Stimulated activated CD8-positive, alpha-beta memory T cell treated with anti-CD3 and anti-CD28 coated beads, Interleukin-15, amount 100 ng/mL, for 4 hours (primary cell): ENCODE measurements around the gene IL23R.
"Not testable (repeated sequence)": the region's sequence is repeated elsewhere in the genome, so short reads cannot be mapped to it uniquely, and the experiment has no call there.

Source experiments
- DNase-seq, 2 donors: peaks; one replicate each; pipeline ENCODE4 v3.0.0-alpha.2; 2020; ENCODE audit warnings: low read depth in 2 of 2

IL23R gene, protein sequence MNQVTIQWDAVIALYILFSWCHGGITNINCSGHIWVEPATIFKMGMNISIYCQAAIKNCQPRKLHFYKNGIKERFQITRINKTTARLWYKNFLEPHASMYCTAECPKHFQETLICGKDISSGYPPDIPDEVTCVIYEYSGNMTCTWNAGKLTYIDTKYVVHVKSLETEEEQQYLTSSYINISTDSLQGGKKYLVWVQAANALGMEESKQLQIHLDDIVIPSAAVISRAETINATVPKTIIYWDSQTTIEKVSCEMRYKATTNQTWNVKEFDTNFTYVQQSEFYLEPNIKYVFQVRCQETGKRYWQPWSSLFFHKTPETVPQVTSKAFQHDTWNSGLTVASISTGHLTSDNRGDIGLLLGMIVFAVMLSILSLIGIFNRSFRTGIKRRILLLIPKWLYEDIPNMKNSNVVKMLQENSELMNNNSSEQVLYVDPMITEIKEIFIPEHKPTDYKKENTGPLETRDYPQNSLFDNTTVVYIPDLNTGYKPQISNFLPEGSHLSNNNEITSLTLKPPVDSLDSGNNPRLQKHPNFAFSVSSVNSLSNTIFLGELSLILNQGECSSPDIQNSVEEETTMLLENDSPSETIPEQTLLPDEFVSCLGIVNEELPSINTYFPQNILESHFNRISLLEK

DNA sequence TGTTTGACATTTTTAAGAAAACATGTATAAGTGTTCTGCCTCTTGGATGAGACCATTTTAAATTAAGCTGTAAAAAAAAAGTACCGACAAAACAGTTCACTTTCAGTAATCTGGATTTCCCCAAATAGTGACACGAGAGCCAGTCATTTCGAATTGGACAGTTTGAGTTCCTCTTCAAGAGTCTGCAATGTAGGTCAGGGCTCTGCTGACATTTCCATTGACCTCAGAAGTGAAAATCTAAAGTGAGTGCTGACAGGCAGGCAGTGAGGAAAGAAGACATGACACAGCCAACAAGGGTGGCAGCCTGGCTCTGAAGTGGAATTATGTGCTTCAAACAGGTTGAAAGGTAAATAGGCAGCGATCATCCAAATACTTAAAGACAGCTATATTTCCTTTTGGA is at the start of gene IL23R:
TSS of gene IL23R (plus strand) at position 259 of the 400 bp plus-strand sequence. CDS start 1,667 bp downstream, outside the sequence.
- no peak for DNase-seq

- no peak for DNase-seq
Measured at GRCh38 chr1:67118191-67118590, 48.1 kb upstream of the IL23R start.

DNA sequence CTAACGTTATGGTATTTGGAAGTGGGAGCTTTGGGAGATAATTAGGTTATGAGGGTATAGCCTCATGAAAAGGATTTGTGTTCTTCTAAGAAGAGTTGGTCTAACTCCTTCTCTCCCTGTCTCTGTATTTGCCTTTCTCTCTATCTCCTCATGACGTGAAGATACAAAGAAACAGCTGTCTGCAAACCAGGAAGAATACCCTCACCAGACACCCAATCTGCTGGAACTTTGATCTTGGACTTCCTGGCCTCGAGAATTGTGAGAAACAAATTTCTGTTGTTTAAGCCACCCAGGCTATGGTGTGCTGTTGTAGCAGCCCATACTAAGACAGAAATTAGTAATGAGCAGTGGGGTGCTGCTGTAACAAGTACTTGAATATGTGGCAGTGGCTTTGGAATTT is 47.6 kb upstream of the IL23R start:
- no peak for DNase-seq

DNA sequence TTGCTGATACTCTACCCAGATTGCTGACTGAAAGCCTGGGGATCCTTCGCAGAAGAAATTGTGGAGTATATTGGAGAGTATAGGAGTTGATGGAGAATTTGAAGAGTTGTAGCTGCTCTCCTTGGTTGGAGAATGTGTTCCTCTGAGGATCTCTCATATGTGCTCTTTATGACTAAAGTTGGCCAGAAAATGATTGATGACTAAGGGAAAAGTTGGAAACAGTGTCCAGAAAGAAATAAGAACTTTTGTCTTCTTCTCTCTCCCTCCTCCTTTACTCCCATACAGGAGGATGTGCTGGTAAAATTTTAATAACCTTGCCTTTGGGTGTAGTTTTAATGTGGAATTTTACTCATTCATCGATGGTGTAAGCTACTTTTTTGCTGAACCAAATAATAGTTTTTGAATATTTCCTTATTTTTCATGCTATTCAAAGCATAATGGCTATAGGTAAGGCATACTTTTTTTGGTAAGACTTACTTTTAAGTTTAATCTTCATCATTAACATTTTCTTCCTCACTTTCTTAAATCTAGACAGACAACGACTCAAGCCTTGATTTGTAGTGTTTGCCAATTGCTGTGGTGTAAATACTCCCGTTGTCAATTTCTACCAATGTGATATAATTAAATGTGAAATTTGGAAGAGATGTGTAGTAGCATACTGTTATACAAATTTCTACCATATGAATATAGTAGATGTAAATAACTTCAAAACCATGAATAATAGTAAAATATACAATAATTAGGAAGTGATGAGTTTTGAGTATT is 45.2 kb upstream of the IL23R start:
- DNase-seq: no peak

DNA sequence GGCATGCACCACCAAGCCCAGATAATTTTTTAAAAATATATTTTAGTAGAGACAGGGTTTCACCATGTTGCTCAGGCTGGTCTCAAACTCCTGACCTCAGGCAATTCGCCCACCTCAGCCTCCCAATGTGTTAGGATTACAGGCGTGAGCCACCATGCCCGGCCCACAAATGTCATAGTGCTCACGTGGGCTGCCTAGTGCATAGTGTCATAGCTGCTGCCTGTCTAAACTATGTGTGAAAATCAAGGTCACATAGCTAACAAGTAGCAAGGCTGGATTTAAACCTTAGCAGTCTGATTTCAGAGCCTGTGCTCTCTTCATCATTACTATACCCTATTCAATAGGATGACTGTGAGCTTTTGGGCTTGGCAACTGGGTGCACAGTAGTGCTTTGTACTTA is 41.8 kb upstream of the IL23R start:
- DNase-seq: no peak

- DNase-seq: no peak
Measured at GRCh38 chr1:67126111-67126746, 40.0 kb upstream of the IL23R start.

- no peak for DNase-seq
Measured at GRCh38 chr1:67126974-67127373, 39.3 kb upstream of the IL23R start.

GRCh38 chr1:67130673-67131072 is 35.6 kb upstream of the IL23R start:
- no peak for DNase-seq

GRCh38 chr1:67133177-67133576 is 33.1 kb upstream of the IL23R start:
- no peak for DNase-seq

DNA sequence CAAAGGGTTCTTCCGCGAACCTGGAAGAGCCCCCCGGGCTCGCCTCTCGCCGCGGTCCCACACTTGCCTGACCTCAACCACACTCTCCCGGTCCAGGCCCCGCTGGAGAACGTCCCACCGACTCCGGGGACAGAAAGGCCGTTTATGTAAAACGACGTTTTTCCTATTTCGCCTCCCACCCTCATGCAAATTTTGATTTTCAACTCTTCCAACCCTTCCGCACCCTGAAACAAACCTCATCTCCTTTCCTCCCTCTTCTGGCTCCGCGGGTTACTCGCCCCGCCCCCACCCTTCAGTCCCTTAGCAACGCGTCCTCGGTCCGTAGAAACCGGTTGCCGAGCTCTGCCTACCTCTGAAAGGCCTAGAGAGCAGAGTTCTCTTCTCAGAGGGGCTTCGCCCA is 31.6 kb upstream of the IL23R start, which contains the start of gene C1orf141:
TSS of gene C1orf141 (minus strand) at position 276 of the 400 bp plus-strand sequence. CDS start 7,730 bp downstream, outside the sequence.
- DNase-seq: no peak

GRCh38 chr1:67135354-67135753 is 30.9 kb upstream of the IL23R start:
- DNase-seq: no peak

- no peak for DNase-seq
Measured at GRCh38 chr1:67137307-67137753, 28.9 kb upstream of the IL23R start.

GRCh38 chr1:67138813-67139499 is 27.3 kb upstream of the IL23R start:
- no peak for DNase-seq

GRCh38 chr1:67140460-67140859 is 25.8 kb upstream of the IL23R start:
- no peak for DNase-seq

GRCh38 chr1:67141832-67142231 is 24.4 kb upstream of the IL23R start:
- DNase-seq: not testable (repeated sequence)

- no peak for DNase-seq
Measured at GRCh38 chr1:67142931-67143330, 23.3 kb upstream of the IL23R start.

DNA sequence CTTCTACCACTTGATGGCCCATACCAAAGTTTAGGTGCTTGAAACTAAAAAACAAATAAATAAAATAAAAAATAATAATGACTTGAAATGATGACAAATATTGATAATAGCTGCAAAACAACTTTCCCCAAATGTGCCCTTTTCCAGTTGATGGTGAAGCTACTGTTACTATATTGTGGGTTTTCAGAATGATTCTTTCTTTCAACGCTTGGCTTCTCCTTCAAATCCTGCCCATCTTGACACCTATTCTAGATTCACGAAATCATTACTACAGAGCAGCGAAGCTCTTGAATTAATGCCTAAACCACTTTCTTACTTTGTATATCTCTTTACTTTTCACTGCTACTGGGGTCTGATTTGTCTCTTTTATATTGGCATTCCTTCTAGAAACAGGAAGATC is 22.3 kb upstream of the IL23R start:
- DNase-seq: no peak

DNA sequence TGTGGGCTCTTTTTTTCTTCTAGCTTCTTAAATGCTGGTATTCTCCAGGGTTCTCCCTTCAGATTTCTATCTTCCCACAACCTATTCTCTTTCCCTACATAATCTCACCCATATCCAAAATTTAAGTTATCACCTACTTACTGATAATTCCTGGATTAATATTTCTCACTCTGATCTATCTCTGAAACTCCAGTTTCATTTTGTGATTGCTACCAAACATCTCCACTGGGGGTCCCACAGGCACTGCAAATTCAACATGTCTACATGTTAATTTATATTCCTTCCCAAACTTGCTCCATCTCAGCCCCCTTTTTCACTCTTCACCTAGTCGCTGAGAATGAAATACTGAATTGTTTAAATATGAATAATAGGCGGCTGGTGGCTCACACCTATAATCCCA is 21.6 kb upstream of the IL23R start:
- DNase-seq: no peak

- no peak for DNase-seq
Measured at GRCh38 chr1:67146101-67146500, 20.2 kb upstream of the IL23R start.

DNA sequence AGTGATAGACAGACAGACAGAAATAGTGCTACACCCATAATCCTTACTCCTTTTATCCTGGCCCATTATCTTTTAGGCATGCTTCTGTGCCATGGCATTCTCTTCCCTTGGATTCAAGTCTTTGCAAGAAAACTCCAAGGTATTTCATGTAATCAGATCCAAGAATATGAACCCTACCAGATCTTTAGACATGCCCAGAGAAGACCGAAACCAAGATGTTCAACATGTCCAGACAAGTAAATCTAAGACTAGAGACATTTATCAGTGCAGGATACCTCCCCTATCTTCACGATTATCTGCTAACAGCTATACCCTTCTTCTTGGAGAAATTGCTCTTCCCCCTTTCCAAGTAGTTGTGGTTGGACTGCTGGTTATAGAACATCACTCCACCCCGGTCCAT is 19.7 kb upstream of the IL23R start:
- DNase-seq: no peak

DNA sequence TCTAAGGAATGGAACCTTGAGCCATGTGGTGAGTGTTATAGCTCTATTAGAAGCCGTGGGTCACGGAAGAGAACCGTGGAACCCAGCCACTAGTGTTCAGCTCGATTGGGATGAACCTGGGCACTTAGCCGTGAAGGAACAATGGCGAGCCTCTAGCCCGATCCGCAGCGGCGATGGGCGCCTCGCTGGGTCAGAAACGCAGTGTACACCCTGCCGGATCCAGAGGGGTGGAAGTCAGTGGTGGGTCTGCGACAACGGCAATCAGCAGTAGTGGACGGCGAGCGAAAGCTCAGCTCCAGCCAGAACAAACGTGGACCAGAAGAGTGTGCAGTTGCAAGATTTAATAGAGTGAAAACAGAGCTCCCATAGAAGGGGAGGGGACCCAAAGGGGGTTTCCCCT is 18.3 kb upstream of the IL23R start:
- not testable (repeated sequence) for DNase-seq
